IMR-90 (cell line): ENCODE results near the gene CAV3.

Experiments used
- BHLHE40 ChIP-seq: fragments of 150-350 bp; IDR thresholded peaks from 2 replicates; pipeline ENCODE4 v1.6.1; 2016; ENCODE audit warnings: mild to moderate bottlenecking, low read depth, low read length
- CEBPB ChIP-seq: IDR thresholded peaks from 2 replicates; pipeline ENCODE4 v1.6.1; 2012; ENCODE audit warnings: low read depth, low read length, improper control_type of control experiment
- CTCF ChIP-seq: conservative IDR thresholded peaks from 2 replicates; pipeline ENCODE4 v1.5.1; 2012; ENCODE audit warnings: mild to moderate bottlenecking, low read depth, low read length, improper control_type of control experiment
- MAFK ChIP-seq: IDR thresholded peaks from 2 replicates; pipeline ENCODE4 v1.6.1; 2012; ENCODE audit warnings: low read depth, low read length, improper control_type of control experiment
- POLR2A ChIP-seq: IDR thresholded peaks from 2 replicates; pipeline ENCODE4 v1.6.1; 2012; ENCODE audit warnings: mild to moderate bottlenecking, low read depth, low read length
- RAD21 ChIP-seq: IDR thresholded peaks from 2 replicates; pipeline ENCODE4 v1.6.1; 2012; ENCODE audit warnings: low read length, improper control_type of control experiment
- RCOR1 ChIP-seq: IDR thresholded peaks from 2 replicates; pipeline ENCODE4 v1.6.1; 2012; ENCODE audit warnings: mild to moderate bottlenecking, low read length, improper control_type of control experiment; ENCODE audit not compliant: insufficient replicate concordance
- RFX5 ChIP-seq: IDR thresholded peaks from 2 replicates; pipeline ENCODE4 v1.8.0; 2012; ENCODE audit warnings: low read depth, mild to moderate bottlenecking, low read length, moderate library complexity
- USF2 ChIP-seq: fragments of 150-350 bp; IDR thresholded peaks from 2 replicates; pipeline ENCODE4 v1.6.1; 2017; ENCODE audit warnings: mild to moderate bottlenecking, antibody characterized with exemption, low read length, low read depth
- TF ChIP-seq, protein P1 (sequence below): fragments of 150-350 bp; IDR thresholded peaks from 2 replicates; pipeline ENCODE4 v1.6.1; 2016; ENCODE audit warnings: low read depth, mild to moderate bottlenecking, low read length, moderate library complexity, borderline replicate concordance

GRCh38 chr3:8723612-8724011 is 10.0 kb upstream of the CAV3 start:
- no peak for TF ChIP-seq CTCF
- TF ChIP-seq RAD21 = no peak
- no peak for TF ChIP-seq POLR2A
- TF ChIP-seq MAFK = no peak
- no peak for TF ChIP-seq RCOR1
- no peak for TF ChIP-seq RFX5
- TF ChIP-seq, protein P1, sequence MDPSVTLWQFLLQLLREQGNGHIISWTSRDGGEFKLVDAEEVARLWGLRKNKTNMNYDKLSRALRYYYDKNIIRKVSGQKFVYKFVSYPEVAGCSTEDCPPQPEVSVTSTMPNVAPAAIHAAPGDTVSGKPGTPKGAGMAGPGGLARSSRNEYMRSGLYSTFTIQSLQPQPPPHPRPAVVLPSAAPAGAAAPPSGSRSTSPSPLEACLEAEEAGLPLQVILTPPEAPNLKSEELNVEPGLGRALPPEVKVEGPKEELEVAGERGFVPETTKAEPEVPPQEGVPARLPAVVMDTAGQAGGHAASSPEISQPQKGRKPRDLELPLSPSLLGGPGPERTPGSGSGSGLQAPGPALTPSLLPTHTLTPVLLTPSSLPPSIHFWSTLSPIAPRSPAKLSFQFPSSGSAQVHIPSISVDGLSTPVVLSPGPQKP = no peak
- TF ChIP-seq CEBPB = no peak
- no peak for TF ChIP-seq BHLHE40
- no peak for TF ChIP-seq USF2
